HTERT RPE-1 (cell line): ENCODE data around the gene CCDC187.

Experiments
- in situ Hi-C: fragments of 300-500 bp; cut with MboI; formaldehyde crosslinking; loops from 4 replicates; pipeline ENCODE4 v1.14.3; 2020; ENCODE audit warnings: low sequenced_read_pairs

Gene CCDC187

GRCh38 chr9:136212345-136212950 lies 91.4 kb downstream of the CCDC187 start:
- in situ Hi-C loops: no loop called here

GRCh38 chr9:136211441-136212344 lies 92.2 kb downstream of the CCDC187 start:
- in situ Hi-C loops: no loop called here

- in situ Hi-C loops: no loop called here
Measured at GRCh38 chr9:136211006-136211405, 92.9 kb downstream of the CCDC187 start.

- in situ Hi-C loops: no loop called here
Measured at GRCh38 chr9:136210276-136210675, 93.6 kb downstream of the CCDC187 start.

- in situ Hi-C loops: no loop called here
Measured at GRCh38 chr9:136209786-136210185, 94.1 kb downstream of the CCDC187 start.

GRCh38 chr9:136209232-136209631 lies 94.7 kb downstream of the CCDC187 start:
- in situ Hi-C loops: no loop called here

GRCh38 chr9:136208675-136209074 lies 95.2 kb downstream of the CCDC187 start:
- in situ Hi-C loops: no loop called here

- in situ Hi-C loops: no loop called here
Measured at GRCh38 chr9:136207616-136208015, 96.3 kb downstream of the CCDC187 start.

GRCh38 chr9:136206602-136207275 lies 97.2 kb downstream of the CCDC187 start:
- in situ Hi-C loops: no loop called here

- in situ Hi-C loops: no loop called here
Measured at GRCh38 chr9:136205707-136205992, 98.2 kb downstream of the CCDC187 start.

GRCh38 chr9:136204838-136205706 lies 98.8 kb downstream of the CCDC187 start, which contains the start of gene LHX3:
Gene LHX3 (minus strand): TSS chr9:136205128. CDS start chr9:136205012, 116 bp downstream.
- in situ Hi-C loops: no loop called here

- in situ Hi-C loops: no loop called here
Measured at GRCh38 chr9:136204145-136204805, 99.6 kb downstream of the CCDC187 start.

GRCh38 chr9:136203408-136204144 lies 100.3 kb downstream of the CCDC187 start:
- in situ Hi-C loops: no loop called here

GRCh38 chr9:136202454-136203407 lies 101.2 kb downstream of the CCDC187 start:
- in situ Hi-C loops: no loop called here

- in situ Hi-C loops: no loop called here
Measured at GRCh38 chr9:136201609-136202453, 102.1 kb downstream of the CCDC187 start.

- in situ Hi-C loops: no loop called here
Measured at GRCh38 chr9:136201174-136201573, 102.7 kb downstream of the CCDC187 start.

GRCh38 chr9:136200424-136200823 lies 103.5 kb downstream of the CCDC187 start:
- in situ Hi-C loops: no loop called here
